GM12872 (cell line): ENCODE data around the gene TMSB10.

Source experiments
- TF ChIP-seq, protein P1 (sequence below): IDR thresholded peaks from 3 replicates; pipeline ENCODE4 v1.5.1; 2011; ENCODE audit warnings: low read depth, mild to moderate bottlenecking, low read length, moderate library complexity; ENCODE audit not compliant: insufficient read depth

The TMSB10 gene

DNA sequence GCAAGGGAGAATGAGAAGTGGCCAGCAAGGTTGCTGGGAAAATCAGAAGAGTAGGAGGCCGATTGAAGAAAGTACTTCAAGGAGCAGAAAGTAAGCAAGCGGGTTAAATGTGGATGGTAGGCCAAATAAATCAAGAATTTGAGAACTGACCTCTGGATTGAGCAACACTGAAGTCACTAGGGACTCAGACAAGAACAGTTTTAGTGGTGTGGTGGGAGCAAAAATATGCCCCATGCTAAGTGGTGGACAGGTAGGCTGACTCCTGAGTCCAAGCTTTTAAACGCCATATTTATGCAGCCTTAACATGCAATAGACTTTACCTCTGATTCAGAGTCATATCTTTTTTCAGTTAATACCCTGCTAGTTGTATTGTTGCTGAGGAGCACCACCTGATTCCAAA lies 29.1 kb upstream of the TMSB10 start:
- TF ChIP-seq, protein P1, sequence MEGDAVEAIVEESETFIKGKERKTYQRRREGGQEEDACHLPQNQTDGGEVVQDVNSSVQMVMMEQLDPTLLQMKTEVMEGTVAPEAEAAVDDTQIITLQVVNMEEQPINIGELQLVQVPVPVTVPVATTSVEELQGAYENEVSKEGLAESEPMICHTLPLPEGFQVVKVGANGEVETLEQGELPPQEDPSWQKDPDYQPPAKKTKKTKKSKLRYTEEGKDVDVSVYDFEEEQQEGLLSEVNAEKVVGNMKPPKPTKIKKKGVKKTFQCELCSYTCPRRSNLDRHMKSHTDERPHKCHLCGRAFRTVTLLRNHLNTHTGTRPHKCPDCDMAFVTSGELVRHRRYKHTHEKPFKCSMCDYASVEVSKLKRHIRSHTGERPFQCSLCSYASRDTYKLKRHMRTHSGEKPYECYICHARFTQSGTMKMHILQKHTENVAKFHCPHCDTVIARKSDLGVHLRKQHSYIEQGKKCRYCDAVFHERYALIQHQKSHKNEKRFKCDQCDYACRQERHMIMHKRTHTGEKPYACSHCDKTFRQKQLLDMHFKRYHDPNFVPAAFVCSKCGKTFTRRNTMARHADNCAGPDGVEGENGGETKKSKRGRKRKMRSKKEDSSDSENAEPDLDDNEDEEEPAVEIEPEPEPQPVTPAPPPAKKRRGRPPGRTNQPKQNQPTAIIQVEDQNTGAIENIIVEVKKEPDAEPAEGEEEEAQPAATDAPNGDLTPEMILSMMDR: no peak; the same call in 2 of the 3 replicates

DNA sequence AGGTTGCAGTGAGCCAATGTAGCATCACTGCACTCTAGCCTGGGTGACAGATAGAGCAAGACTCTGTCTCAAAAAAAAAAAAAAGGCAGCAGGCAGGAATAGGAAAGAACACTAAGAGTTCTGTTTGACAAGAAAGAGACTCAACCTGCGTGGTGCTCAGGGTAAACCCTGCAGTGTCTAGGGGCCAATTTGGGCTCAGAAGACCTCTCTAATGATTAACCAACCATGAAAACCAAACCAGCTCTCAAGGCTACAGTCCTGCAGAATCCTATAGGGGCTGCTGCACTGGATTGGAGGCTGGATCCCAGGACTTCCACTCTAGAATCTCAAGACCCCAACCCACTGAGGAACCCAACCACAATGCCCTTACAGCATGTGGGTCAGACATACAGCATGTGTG lies 27.0 kb upstream of the TMSB10 start:
- TF ChIP-seq, protein P1: no peak

DNA sequence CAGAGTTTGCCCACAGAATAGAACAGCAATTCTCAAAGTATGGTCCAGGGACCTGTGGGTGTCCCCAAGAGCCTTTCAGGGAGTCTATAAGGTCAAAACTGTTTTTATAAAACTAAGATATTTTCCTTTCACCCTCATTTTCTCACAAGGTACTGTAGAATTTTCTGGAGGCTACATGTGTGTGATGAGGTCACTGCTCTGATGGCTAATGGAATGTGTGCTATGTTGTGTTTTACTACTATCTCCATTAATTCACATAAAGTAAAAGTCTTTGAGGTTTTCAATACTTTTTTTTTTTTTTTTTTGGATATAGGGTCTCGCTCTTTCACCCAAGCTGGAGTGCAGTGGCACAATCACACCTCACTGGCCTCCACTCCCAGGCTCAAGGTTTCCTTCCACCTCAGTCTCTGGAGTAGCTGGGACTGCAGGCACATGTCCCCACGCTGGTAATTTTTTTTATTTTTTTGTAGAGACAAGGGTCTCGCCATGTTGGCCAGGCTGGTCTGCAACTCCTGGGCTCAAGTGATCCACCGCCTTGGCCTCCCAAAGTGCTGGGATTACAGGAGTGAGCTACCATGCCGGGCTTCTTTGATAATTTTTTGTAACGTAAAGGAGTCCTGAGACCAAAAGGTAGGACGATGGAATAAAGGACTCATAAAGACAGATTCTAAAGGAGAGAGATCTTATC lies 26.4 kb upstream of the TMSB10 start:
- TF ChIP-seq, protein P1: no peak

DNA sequence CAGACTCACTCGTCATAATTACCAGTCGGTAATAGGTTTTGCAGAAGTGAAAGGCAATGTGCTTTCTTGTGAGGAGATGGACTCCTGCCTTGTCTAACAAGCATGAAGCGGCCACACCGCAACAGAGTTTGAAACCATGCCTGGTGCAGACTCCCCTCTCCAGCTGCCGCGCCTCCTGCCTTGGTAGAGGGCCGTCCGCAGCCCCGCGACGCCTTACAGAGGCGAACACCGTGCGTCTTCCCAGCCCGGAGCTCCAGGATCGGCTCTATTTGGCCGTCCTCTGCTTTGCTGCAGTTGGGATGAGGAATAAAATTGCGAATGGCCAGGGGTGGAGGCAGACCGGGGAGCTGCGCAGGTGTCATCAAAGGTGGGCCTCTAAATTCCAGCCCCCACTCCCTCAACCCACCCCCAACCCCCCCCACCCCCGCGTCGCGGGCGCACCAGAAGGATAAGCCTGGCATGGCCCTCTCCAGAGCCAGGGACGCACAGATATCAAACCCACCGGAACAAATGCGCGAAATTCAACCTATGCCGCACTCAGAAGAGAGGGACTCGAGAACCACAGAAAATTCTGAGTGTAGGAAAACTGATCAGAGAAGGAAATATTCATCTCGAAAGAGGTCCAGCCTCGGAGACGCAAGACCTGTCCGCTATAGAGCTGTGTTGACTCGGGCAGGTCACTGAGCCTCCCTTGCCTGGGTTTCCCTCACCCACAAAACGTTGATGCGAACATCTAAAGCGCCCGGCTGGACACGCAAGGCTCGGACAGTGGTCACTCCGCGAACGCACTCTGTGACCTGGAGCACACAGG lies 25.7 kb upstream of the TMSB10 start:
- TF ChIP-seq, protein P1: no peak

DNA sequence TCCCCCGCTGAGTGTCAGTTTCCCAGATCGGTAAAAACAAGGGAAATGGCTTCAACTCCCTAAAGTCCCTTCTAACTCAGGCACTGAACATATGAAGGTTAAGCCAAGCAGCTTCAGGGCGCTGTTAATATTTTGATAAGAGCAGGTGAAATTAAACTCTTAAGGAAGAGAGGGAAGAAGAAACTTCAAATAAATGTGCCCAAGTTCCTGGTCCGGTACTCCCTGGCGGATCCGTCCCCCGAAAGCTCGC lies 25.1 kb upstream of the TMSB10 start:
- TF ChIP-seq, protein P1: no peak

DNA sequence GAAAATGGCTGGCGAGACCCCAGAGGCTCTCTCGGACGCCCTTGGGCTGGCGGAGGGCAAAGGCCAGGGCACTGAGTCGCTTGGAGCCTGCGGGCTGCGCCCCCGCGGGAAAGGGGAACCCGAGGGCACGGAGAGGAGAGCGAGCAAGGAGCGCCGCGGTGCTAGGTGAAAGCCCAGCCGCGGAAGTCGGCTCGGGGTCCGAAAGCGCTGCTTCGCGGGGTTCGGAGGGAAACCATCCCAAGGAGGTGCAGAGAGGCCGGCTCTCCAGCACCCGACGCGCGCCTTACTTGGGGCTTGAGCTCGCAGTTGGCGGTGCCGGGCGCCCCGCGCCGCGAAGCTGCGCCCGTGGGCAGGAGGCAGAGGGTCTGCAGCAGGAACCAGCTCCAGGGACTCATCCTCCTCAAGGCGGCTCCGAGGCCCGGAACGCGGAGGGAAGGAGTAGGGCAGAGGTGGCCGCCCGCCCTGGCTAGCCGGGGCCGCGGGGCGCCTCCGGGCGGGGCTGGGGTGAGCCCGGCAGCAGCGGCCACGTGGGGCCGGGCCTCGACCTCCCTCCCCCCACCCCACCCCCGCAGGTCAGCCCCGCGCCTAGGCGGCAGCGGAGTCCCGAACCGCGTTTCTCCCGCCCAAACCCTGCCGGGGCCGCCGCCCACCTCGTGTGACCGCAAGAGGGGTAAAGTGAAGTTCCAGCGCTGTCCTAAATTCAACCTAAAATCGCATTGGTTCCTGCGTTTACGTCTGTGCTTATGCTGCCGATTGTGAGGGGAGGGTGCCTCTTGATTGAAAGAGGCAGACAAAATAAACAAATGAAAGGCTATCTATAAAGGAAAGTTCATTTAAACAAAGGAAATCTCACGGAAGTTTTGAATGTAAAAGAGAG lies 24.6 kb upstream of the TMSB10 start, which contains the start of gene TRABD2A:
TRABD2A (minus strand) TSS at position 440 of the 877 bp plus-strand sequence; CDS start at position 395, 45 bp downstream.
- TF ChIP-seq, protein P1: no peak

DNA sequence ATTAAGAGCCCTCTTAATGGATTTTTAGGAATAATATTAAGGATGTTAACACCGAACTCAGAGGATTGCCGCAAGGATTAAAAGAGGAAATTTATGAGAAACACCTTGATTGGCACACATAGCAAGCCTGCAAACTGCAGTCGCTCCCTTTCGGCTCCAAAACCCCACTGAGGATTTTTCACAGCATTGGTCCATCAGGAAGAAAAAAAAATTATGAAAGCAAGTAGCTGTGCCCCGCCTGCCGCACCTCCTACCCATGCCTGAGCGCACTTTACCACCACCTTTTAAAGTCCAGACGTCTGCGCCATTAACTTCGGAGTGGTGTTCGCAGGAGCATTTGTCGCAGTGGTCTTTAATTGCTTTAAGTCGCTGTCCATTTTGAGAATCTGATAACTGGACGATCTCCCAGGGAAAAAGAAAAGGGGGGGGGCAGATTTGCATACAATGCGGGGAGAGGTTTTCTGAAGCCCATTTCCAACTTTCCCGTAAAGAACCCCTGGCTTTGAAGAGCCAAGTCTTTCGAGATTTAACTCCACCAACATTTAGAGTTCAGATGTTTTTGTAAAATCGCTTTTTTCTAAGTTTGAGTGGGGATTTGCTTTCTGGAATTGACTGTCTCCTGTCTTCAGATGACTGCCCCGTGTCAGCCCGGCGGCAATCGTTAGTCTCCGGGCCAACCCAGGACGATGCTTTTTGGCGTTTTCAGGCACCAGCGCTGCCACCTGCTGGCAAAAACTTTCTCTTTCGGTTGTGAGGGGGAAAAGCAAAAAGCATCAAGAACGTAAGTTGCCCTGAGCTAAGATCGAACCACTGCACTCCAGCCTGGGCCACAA lies 23.7 kb upstream of the TMSB10 start:
- TF ChIP-seq, protein P1: peak; percentile 72
